HG02610 (cell line): Measurements from ENCODE around the gene MED15.
A peak's percentile ranks its signal among the peaks of the same experiment; 100 is the strongest.
"Not testable (repeated sequence)": the region's sequence is repeated elsewhere in the genome, so short reads cannot be mapped to it uniquely, and the experiment has no call there.

Experiments used
- ATAC-seq: cut with Tn5 transposase; IDR thresholded peaks from one replicate; pipeline ENCODE4 v1.9.1; 2021; ENCODE audit warnings: mild to moderate bottlenecking, moderate library complexity; ENCODE audit not compliant: unreplicated experiment

Gene MED15, protein sequence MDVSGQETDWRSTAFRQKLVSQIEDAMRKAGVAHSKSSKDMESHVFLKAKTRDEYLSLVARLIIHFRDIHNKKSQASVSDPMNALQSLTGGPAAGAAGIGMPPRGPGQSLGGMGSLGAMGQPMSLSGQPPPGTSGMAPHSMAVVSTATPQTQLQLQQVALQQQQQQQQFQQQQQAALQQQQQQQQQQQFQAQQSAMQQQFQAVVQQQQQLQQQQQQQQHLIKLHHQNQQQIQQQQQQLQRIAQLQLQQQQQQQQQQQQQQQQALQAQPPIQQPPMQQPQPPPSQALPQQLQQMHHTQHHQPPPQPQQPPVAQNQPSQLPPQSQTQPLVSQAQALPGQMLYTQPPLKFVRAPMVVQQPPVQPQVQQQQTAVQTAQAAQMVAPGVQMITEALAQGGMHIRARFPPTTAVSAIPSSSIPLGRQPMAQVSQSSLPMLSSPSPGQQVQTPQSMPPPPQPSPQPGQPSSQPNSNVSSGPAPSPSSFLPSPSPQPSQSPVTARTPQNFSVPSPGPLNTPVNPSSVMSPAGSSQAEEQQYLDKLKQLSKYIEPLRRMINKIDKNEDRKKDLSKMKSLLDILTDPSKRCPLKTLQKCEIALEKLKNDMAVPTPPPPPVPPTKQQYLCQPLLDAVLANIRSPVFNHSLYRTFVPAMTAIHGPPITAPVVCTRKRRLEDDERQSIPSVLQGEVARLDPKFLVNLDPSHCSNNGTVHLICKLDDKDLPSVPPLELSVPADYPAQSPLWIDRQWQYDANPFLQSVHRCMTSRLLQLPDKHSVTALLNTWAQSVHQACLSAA

DNA sequence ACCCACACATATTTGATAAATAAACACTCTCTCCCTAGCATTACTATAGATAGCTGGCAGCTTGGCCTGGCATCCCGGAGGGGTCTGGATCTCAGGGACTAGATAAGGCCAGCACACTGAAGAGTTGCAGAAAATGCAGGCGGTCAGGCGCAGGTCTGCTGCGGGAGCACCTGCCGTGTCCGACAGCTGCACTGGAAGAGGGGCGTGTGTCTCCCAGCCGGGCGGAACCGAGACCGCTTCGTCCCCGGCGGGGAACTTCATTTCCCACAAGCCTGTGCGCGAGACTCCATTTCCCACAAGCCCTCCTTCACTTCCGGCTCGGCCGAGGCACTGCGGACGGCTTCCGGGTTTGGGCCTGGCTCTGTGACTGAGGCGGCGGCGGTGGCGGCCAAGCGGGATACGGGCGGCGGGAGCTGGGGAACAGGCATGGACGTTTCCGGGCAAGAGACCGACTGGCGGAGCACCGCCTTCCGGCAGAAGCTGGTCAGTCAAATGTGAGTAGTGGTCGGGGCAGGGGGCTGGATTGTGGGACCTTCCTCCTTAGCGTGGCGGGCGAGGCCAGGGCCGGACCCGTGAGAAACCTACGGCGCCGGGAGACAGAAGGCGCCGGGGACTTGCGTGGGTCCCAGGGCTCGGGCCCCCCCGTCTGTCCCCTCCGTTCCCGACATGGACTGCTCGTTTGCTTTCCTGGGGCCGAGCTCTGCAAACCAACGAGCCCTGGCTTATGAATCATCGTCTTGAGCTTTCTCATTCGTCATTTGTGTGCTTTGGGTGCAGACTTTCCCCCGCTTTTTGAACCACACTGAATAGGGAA is at the start of gene MED15:
Gene MED15, plus strand, starts transcription at position 358 of the 814 bp plus-strand sequence. Its CDS starts 69 bp downstream, at position 427.
- ATAC-seq: peak; percentile 61

DNA sequence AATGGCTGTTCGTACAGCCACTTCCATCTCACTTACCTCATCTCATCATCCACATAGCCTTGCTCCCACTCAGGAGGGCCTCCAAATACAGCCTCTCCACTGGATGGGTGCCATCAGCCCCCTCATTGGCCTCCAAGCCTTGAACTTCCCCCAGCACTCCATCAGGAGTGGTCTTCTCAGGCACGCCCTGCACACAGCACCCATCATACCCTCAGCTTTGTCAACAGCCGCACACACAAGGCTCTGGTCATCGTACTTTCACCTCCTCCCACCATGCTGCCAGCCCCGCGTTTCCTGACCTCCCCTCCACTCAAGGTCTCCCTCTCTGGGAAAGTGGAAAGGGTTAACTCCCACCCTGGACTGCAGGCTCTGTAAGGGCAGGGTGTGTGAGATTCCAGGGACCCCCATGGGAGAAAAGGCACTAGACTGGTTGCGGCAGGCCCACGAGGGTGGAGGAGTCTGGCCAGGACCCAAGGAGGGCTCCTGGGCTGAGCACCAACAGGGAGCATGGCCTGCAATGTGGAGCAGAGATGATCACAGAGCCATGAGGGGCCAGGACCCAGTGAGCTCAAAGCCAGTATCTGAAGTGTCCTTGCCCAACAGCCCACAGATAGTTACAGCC is 48.8 kb upstream of the MED15 start:
- ATAC-seq: no peak

DNA sequence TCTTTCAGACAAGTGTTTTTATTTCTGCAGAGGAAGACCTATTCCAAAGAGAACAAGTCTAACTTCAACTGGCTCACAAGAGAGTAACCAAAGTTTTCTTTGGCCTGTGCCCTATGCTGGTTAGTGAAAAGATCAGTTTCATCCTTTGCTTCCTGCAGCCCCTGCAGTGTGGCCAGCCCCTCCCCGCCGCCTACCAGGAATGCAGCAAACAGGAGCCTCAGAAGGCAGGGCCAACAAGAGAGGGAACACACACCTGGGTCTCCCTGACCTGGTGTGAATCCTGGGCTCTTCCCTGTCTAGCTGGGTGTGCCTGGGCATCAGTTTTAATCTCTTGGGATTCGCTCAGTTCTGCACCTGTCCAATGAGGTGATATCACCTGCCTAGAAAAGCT is 48.3 kb upstream of the MED15 start:
- ATAC-seq: no peak

- no peak for ATAC-seq
Observed at GRCh38 chr22:20459862-20460261, 47.5 kb upstream of the MED15 start.

GRCh38 chr22:20463324-20464095 is 43.9 kb upstream of the MED15 start:
- ATAC-seq: no peak

- ATAC-seq: no peak
Observed at GRCh38 chr22:20464096-20464614, 43.3 kb upstream of the MED15 start.

DNA sequence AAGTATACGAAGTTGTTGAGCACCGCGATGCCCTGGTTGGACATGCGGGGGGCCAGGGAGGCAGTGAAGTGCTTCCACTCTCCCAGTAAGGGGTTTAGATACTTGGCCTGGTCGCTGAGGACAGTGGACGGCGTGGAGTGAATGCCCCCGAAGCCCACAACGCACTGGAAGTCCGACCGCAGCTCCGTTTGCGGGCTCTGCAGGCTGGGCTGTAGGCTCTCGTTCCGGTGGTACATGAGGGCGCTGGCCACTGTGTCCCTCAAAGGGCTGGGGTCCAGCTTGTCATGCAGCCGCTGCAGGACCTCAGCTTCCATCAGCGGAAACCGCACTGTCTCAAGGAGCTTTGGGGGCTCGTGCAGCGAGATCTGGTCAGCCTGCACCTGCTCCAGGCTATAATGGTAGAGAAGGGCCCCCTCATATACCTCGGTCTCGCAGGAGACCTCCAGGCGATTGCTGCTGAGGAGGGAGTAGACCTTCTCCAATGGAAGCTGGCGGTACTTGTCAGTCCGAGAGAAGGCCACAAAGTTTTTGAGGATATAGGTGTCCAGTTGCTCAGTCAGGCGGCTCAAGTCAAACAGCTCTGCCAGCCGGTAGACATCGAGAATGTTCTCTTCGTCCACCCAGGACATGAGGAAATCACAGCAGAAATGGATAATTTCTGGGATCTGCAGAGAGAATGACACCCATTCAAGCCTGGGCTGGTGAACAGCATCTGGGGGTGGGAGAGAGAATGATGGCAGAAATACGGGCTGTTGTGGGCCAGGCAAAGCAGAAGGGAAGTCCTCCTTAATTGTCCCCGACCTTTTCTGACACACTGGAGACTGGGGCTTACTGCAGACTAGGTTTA is 42.3 kb upstream of the MED15 start:
- no peak for ATAC-seq

- ATAC-seq: no peak
Observed at GRCh38 chr22:20465759-20466077, 41.7 kb upstream of the MED15 start.

- no peak for ATAC-seq
Observed at GRCh38 chr22:20466659-20467379, 40.6 kb upstream of the MED15 start.

DNA sequence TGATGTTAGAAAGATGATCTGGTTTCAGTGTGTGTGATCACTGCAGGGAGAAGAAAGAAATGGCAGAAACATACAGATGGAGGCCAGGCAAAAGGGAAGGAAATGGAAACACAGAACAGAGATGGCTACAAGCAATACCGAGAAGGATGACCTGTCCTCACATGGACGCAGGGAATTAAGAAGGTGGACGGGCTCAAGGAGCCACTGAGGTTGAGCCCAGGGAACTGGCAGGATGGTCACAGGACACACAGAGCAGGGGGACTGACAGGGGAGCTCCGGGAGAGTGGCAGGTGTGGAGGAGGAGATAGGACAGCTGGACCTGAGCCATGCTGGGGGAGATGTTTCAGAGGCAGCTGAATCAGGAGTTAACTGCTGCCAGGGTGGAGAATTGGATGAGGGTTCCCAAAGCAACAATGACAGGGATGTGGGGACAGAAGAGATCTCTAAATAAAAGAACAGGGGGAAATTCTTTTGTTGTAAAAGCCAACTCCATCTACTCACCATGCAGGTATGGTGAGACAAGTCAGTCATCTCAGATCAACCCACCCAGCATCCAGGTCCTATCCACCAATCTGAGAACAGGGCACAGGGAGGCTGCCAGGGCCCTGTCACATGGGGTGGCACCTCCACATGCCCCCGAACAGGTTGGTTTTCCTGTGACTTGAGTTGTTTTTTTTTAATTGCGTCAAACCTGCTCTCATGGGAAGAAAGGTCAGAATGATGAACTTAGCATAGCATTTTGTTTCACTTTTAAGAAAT is 38.1 kb upstream of the MED15 start:
- no peak for ATAC-seq

DNA sequence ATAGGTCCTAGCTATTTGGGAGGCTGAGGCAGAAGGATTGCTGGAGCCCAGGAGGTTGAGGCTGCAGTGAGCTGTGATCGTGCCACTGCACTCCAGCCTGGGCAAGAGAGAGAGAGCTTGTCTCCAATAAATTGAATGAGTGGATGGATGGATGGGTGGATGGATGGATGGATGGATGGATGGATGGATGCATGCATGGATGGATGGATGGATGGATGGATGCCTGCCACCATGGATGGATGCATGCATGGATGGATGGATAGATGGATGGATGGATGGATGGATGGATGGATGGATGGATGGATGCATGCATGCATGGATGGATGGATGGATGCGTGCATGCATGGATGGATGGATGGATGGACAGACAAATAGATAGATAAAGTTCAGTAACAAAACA is 36.9 kb upstream of the MED15 start:
- not testable (repeated sequence) for ATAC-seq

GRCh38 chr22:20471126-20471833 is 36.1 kb upstream of the MED15 start:
- no peak for ATAC-seq

- no peak for ATAC-seq
Observed at GRCh38 chr22:20472629-20473442, 34.6 kb upstream of the MED15 start.

DNA sequence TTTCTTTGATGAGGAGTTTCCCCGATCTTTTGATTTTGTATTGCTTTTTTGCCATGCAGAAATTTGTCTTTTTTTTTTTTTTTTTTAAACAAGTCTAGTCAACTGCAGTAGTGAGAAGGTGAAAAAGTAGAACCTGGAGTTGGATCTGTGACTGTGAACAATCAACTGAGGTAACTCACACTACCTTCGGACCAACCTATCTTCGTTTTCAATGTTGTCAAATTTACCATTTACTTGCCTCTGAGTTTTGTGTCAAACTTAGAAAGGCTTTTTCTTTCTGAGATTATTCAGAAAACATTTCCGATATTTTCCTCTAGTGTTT is 32.3 kb upstream of the MED15 start:
- ATAC-seq: no peak

DNA sequence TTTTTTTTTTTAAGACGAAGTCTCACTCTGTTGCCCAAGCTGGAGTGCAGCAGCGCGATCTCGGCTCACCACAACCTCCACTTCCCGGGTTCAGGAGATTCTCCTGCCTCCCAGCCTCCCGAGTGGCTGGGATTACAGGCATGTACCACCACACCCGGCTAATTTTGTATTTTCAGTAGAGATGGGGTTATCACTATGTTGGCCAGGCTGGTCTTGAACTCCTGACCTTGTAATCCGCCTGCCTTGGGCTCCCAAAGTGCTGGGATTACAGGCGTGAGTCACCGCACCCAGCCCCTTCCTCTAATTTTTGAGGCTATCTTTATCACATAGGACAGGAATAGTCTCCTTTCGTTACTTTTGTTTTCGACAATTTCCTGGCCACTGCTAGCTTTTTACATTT is 31.8 kb upstream of the MED15 start:
- not testable (repeated sequence) for ATAC-seq

DNA sequence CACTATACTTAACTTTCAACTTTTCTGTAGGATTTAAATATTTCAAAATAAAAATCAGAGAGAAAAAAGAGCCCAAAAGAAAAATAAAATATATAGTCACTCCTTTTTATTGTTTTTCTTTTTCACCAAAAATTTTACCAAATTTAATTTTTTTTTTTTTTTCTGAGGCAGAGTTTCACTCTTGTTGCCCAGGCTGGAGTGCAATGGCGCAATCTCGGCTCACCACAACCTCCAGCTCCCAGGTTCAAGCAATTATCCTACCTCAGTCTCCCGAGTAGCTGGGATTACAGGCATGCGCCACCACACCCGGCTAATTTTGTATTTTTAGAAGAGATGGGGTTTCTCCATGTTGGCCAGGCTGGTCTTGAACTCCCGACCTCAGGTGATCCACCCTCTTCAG is 29.4 kb upstream of the MED15 start:
- ATAC-seq: not testable (repeated sequence)
